A549 (cell line): ENCODE results near the gene CUX1. TPM values are rescaled to one million over a fixed set of nuclear protein-coding genes. Genes with fewer than 3 reads are reported as not detected.

Experiments
- ATAC-seq, 2 experiments: fragments of 200-7000 bp in 1 of 2; fragments of >200 bp in 1 of 2; cut with Nextera tagmentation in 1 of 2; cut with Tn5 transposase in 1 of 2; 3 replicates each; pipeline versions ENCODE4 v1.8.0 to v1.9.1; 2018 to 2020; ENCODE audit warnings: mild to moderate bottlenecking in 1 of 2, moderate library complexity in 1 of 2
- CTCF ChIA-PET: fragments of 300-600 bp; sonication (Branson Sonifier 250); formaldehyde crosslinking; extraction: SDS; loops from one replicate; lab custom pipeline; 2021; ENCODE audit warnings: antibody characterized with exemption, inconsistent platforms; lab: Yijun Ruan, JAX
- POLR2A ChIA-PET: fragments of 350-600 bp; formaldehyde crosslinking; extraction: SDS; loops from one replicate; lab custom pipeline; 2021; ENCODE audit warnings: antibody characterized with exemption, inconsistent platforms; lab: Yijun Ruan, JAX
- DNase-seq, 2 experiments: peaks; one replicate each; pipeline versions ENCODE4 v3.0.0 to v3.0.0-alpha.2; 2011 to 2016; ENCODE audit warnings: low read depth in 1 of 2, low spot score in 1 of 2
- FAIRE-seq: peaks from 2 replicates; lab custom pipeline; 2011; peaks lifted over from hg19 to GRCh38; lab: Jason Lieb, UNC
- H3K27ac ChIP-seq, 2 experiments: fragments of >200 bp; sonication (Bioruptor Twin); formaldehyde crosslinking; 3 replicates each; pipeline ENCODE4 v1.5.1; 2016 to 2017
- H3K4me1 ChIP-seq: fragments of >200 bp; sonication (Bioruptor Twin); formaldehyde crosslinking; 3 replicates; pipeline ENCODE4 v1.6.1; 2016
- H3K4me2 ChIP-seq: fragments of >200 bp; sonication (Bioruptor Twin); formaldehyde crosslinking; 3 replicates; pipeline ENCODE4 v1.6.1; 2016
- H3K4me3 ChIP-seq: fragments of >200 bp; sonication (Bioruptor Twin); formaldehyde crosslinking; 3 replicates; pipeline ENCODE4 v1.5.1; 2016
- H3K9me3 ChIP-seq: fragments of >200 bp; sonication (Bioruptor Twin); formaldehyde crosslinking; 3 replicates; pipeline ENCODE4 v1.6.1; 2016
- BHLHE40 ChIP-seq: IDR thresholded peaks from 2 replicates; pipeline ENCODE4 v1.6.1; 2012; ENCODE audit warnings: low read depth, low read length, inconsistent platforms
- CHD2 ChIP-seq: fragments of 150-350 bp; IDR thresholded peaks from 2 replicates; pipeline ENCODE4 v1.6.1; 2014; ENCODE audit warnings: low read length; ENCODE audit not compliant: partially characterized antibody
- FOSB ChIP-seq: fragments of 250-450 bp; sonication (Bioruptor Pico); IDR thresholded peaks from 2 replicates; pipeline ENCODE4 v1.5.0; 2020; ENCODE audit warnings: mild to moderate bottlenecking, moderate library complexity
- FOXS1 ChIP-seq: fragments of 250-450 bp; sonication (Bioruptor Pico); IDR thresholded peaks from 2 replicates; pipeline ENCODE4 v1.5.0; 2020; ENCODE audit warnings: mild to moderate bottlenecking, moderate library complexity
- HOXA7 ChIP-seq: fragments of 250-450 bp; sonication (Bioruptor Pico); IDR thresholded peaks from 2 replicates; pipeline ENCODE4 v1.5.0; 2020; ENCODE audit warnings: mild to moderate bottlenecking, moderate library complexity
- HOXB5 ChIP-seq: fragments of 250-450 bp; sonication (Bioruptor Pico); IDR thresholded peaks from 2 replicates; pipeline ENCODE4 v1.5.0; 2020; ENCODE audit warnings: mild to moderate bottlenecking, moderate library complexity
- NR3C1 ChIP-seq: fragments of >200 bp; sonication (Bioruptor Twin); formaldehyde crosslinking; IDR thresholded peaks from 3 replicates; pipeline ENCODE4 v1.6.1; 2017
- PHF8 ChIP-seq: fragments of 200-600 bp; sonication (generic); IDR thresholded peaks from 2 replicates; pipeline ENCODE4 v1.6.1; 2016; ENCODE audit warnings: low read depth, mild to moderate bottlenecking, antibody characterized with exemption, moderate library complexity, borderline replicate concordance
- RARB ChIP-seq: fragments of 250-450 bp; sonication (Bioruptor Pico); IDR thresholded peaks from 2 replicates; pipeline ENCODE4 v1.8.0; 2021; ENCODE audit warnings: mild to moderate bottlenecking, moderate library complexity
- RFX5 ChIP-seq: fragments of 450-650 bp; IDR thresholded peaks from 2 replicates; pipeline ENCODE4 v1.7.1; 2014; ENCODE audit warnings: antibody characterized with exemption, mild to moderate bottlenecking, moderate library complexity
- ZC3H11A ChIP-seq: fragments of 450-650 bp; IDR thresholded peaks from 2 replicates; pipeline ENCODE4 v1.6.1; 2014; ENCODE audit warnings: antibody characterized with exemption, mild to moderate bottlenecking
- WGBS: methylation state at CpG from one replicate; pipeline ENCODE4 v1.1.6; 2017; ENCODE audit errors: missing lambda C conversion rate; 5-methylcytosine and 5-hydroxymethylcytosine counted together
- polyA plus RNA-seq, 4 experiments: library from polyadenylated mRNA; depleted of rRNA in 3 of 4; stranded (reverse); fragments of >200 nt; fragmentation: RNase III in 1 of 4; extraction: RNeasy Plus Mini Kit Qiagen cat#74134 plus additional on column Dnase treatment in 1 of 4; gene quantifications; 2 replicates in 3 of 4; 3 replicates in 1 of 4; pipeline ENCODE4 v1.2.3, GENCODE V29; 2011 to 2017
- TF ChIP-seq, protein P1 (sequence below): fragments of >200 bp; sonication (Bioruptor Twin); formaldehyde crosslinking; IDR thresholded peaks from 3 replicates; pipeline ENCODE4 v1.6.1; 2016
- TF ChIP-seq, protein P2 (sequence below): IDR thresholded peaks from 2 replicates; pipeline ENCODE4 v1.6.1; 2012
- TF ChIP-seq, protein P3 (sequence below): fragments of 450-650 bp; IDR thresholded peaks from 2 replicates; pipeline ENCODE4 v1.6.1; 2014; ENCODE audit warnings: antibody characterized with exemption
- TF ChIP-seq, protein P4 (sequence below): fragments of >200 bp; sonication (Bioruptor Twin); formaldehyde crosslinking; IDR thresholded peaks from 3 replicates; pipeline ENCODE4 v1.5.1; 2016
- TF ChIP-seq, protein P5 (sequence below): fragments of 150-350 bp; IDR thresholded peaks from 2 replicates; pipeline ENCODE4 v1.6.1; 2014; ENCODE audit warnings: low read depth, mild to moderate bottlenecking, low read length

Gene CUX1
- polyA plus RNA-seq, 2 of the 4 experiments (the other 2 are of a cell fraction) = 32.7 to 33.4 TPM

DNA sequence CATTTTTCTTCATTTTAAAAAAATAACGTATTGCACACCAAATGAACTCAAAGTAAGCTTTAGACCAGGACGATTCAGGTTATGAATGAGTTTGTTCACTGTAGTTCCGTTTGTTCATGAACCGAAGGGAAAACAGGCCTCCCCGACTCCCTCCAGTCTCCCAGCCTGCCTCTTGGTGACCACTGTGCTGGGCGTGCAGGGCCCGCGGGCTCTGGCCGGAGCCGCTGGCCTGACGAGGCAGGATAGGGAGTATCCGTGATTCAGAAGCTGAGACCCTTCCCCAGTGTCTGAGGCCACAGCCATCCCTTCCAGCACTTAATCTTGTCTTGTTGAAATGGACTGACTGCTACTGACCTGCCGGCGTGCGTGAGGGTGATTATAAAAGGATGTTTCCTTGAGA, 438.5 kb downstream of the CUX1 start:
- TF ChIP-seq, protein P1, sequence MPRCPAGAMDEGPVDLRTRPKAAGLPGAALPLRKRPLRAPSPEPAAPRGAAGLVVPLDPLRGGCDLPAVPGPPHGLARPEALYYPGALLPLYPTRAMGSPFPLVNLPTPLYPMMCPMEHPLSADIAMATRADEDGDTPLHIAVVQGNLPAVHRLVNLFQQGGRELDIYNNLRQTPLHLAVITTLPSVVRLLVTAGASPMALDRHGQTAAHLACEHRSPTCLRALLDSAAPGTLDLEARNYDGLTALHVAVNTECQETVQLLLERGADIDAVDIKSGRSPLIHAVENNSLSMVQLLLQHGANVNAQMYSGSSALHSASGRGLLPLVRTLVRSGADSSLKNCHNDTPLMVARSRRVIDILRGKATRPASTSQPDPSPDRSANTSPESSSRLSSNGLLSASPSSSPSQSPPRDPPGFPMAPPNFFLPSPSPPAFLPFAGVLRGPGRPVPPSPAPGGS = no peak
- no peak overlapping the region for H3K4me3 ChIP-seq
- no peaks in the 10 kb centered on the region for H3K4me1 ChIP-seq
- whole genome bisulfite sequencing = 82% methylated on average over 15 of the region's 15 CpGs
- no peak overlapping the region for H3K27ac ChIP-seq
- ChIA-PET POLR2A (no interaction called here), CTCF (interaction anchor here (0.7 to 7.5 kb wide), 5 partner anchors 16 to 719 kb away, joined by 3 to 47 read pairs (median 4); no protein-coding TSS in a partner anchor)
- DNase-seq (no peak), FAIRE-seq (no peak), ATAC-seq (no peak)
- no peak overlapping the region for H3K4me2 ChIP-seq
- no peaks in the 10 kb centered on the region for H3K9me3 ChIP-seq

DNA sequence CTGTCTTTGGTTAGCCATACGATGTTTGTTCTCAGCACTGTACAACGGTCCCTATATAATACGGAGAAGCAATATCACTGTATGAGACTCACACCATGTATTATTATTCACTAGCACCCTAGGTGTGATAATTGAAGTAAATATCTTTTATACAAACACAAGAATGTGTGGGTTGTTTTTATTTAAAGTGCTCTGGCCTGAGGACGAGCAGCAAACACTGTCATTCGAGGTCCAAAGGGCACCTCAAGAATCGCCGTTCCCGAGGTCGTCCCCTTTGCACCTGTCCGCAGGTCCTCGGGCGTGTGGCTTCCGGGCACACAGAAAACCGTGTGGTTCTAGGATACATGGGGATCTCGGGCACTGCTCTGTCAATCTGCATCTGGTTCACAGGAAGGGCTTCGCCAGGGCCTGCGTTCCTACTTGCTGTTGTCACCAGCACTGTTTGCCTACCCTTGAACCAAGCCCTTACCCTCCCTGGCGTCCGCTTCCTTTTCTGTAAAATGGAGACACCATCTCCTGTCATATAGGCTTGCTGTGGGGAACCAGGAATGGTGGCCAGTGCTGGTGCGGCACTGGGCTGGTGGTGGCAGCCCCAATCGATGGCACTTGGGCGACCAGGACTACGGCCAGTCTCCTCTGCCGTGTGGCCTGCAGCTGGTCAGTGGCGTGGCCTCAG, 440.8 kb downstream of the CUX1 start:
- no peak for FAIRE-seq
- POLR2A ChIA-PET = no interaction called here
- no peak for DNase-seq
- no peak for ATAC-seq
- H3K9me3 ChIP-seq = no peaks in the 10 kb centered on the region
- H3K27ac ChIP-seq = no peak overlapping the region
- TF ChIP-seq ZC3H11A (no peak), NR3C1 (no peak), BHLHE40 (no peak), RARB (no peak), FOXS1 (no peak), RFX5 (no peak), CHD2 (no peak), HOXA7 (no peak), FOSB (CRISPR knock-in tag) (no peak)
- TF ChIP-seq, protein P1 = no peak
- TF ChIP-seq, protein P2, sequence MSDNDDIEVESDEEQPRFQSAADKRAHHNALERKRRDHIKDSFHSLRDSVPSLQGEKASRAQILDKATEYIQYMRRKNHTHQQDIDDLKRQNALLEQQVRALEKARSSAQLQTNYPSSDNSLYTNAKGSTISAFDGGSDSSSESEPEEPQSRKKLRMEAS = no peak
- TF ChIP-seq, protein P3, sequence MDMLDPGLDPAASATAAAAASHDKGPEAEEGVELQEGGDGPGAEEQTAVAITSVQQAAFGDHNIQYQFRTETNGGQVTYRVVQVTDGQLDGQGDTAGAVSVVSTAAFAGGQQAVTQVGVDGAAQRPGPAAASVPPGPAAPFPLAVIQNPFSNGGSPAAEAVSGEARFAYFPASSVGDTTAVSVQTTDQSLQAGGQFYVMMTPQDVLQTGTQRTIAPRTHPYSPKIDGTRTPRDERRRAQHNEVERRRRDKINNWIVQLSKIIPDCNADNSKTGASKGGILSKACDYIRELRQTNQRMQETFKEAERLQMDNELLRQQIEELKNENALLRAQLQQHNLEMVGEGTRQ = no peak
- H3K4me2 ChIP-seq = no peak overlapping the region
- CTCF ChIA-PET = interaction anchor here (0.7 to 6.8 kb wide), 2 partner anchors 15 to 715 kb away, joined by 3 to 43 read pairs; no protein-coding TSS in a partner anchor
- WGBS = 83% methylated on average over 19 of the region's 25 CpGs
- no peaks in the 10 kb centered on the region for H3K4me1 ChIP-seq
- H3K4me3 ChIP-seq = no peak overlapping the region

DNA sequence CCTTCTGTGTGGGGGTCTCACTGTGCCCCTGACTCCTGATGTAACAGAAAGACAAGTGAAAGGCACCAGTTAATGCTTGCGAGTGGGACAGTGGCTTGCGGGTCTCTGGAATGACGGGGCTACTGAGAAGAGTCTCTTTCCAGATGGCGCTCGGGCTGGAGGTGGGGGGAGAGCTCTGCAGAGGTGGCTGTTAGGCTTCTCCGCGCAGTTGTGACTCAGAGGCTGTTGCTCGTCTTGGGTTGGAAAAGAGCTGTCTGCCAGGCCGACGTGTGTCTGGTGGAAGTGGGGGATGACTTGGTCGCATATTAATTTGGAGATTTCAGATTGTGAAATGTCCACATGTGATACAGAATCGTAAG, 441.3 kb downstream of the CUX1 start:
- WGBS = 84% methylated on average over 12 of the region's 12 CpGs
- no peak for ATAC-seq
- CTCF ChIA-PET = interaction anchor here (0.7 to 6.8 kb wide), 2 partner anchors 14 to 716 kb away, joined by 3 to 43 read pairs; no protein-coding TSS in a partner anchor
- FAIRE-seq = no peak
- Histone ChIP-seq H3K4me1 (no peaks in the 10 kb centered on the region), H3K4me3 (no peak overlapping the region), H3K4me2 (no peak overlapping the region), H3K9me3 (no peaks in the 10 kb centered on the region), H3K27ac (no peak overlapping the region)
- TF ChIP-seq, protein P4, sequence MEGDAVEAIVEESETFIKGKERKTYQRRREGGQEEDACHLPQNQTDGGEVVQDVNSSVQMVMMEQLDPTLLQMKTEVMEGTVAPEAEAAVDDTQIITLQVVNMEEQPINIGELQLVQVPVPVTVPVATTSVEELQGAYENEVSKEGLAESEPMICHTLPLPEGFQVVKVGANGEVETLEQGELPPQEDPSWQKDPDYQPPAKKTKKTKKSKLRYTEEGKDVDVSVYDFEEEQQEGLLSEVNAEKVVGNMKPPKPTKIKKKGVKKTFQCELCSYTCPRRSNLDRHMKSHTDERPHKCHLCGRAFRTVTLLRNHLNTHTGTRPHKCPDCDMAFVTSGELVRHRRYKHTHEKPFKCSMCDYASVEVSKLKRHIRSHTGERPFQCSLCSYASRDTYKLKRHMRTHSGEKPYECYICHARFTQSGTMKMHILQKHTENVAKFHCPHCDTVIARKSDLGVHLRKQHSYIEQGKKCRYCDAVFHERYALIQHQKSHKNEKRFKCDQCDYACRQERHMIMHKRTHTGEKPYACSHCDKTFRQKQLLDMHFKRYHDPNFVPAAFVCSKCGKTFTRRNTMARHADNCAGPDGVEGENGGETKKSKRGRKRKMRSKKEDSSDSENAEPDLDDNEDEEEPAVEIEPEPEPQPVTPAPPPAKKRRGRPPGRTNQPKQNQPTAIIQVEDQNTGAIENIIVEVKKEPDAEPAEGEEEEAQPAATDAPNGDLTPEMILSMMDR = no peak
- TF ChIP-seq, protein P5, sequence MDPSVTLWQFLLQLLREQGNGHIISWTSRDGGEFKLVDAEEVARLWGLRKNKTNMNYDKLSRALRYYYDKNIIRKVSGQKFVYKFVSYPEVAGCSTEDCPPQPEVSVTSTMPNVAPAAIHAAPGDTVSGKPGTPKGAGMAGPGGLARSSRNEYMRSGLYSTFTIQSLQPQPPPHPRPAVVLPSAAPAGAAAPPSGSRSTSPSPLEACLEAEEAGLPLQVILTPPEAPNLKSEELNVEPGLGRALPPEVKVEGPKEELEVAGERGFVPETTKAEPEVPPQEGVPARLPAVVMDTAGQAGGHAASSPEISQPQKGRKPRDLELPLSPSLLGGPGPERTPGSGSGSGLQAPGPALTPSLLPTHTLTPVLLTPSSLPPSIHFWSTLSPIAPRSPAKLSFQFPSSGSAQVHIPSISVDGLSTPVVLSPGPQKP = no peak
- TF ChIP-seq HOXA7 (no peak), HOXB5 (no peak), PHF8 (no peak)
- no peak for DNase-seq
- POLR2A ChIA-PET = no interaction called here
